IPS-18a (cell line): ENCODE results near the gene NUP210.

Experiments used
- H3K27ac ChIP-seq: one replicate; pipeline ENCODE4 v1.5.1; 2013; ENCODE audit warnings: low read length
- H3K27me3 ChIP-seq: one replicate; pipeline ENCODE4 v1.6.1; 2013; ENCODE audit warnings: mild to moderate bottlenecking, low read length; ENCODE audit not compliant: control insufficient read depth, insufficient read depth
- H3K36me3 ChIP-seq: one replicate; pipeline ENCODE4 v1.6.1; 2013; ENCODE audit warnings: low read depth, low read length; ENCODE audit not compliant: control insufficient read depth
- H3K4me1 ChIP-seq: one replicate; pipeline ENCODE4 v1.6.1; 2013; ENCODE audit warnings: low read depth, low read length; ENCODE audit not compliant: control insufficient read depth
- H3K4me3 ChIP-seq: one replicate; pipeline ENCODE4 v1.5.1; 2013; ENCODE audit warnings: low read length
- H3K9ac ChIP-seq: one replicate; pipeline ENCODE4 v1.6.1; 2013; ENCODE audit warnings: mild to moderate bottlenecking, low read length, moderate library complexity
- H3K9me3 ChIP-seq: one replicate; pipeline ENCODE4 v1.6.1; 2013; ENCODE audit warnings: low read depth, low read length; ENCODE audit not compliant: control insufficient read depth

The NUP210 gene

GRCh38 chr3:13370055-13370454 lies 50.1 kb downstream of the NUP210 start:
- H3K4me3 ChIP-seq: no peak overlapping the region
- peaks cover 8% of the 10 kb centered on the region for H3K4me1 ChIP-seq
- H3K9ac ChIP-seq: no peak overlapping the region
- H3K9me3 ChIP-seq: no peaks in the 10 kb centered on the region
- no peaks in the 10 kb centered on the region for H3K27me3 ChIP-seq
- peaks cover 30% of the 10 kb centered on the region for H3K36me3 ChIP-seq
- H3K27ac ChIP-seq: no peak overlapping the region

- Histone ChIP-seq H3K27ac (no peak overlapping the region), H3K27me3 (no peaks in the 10 kb centered on the region), H3K4me1 (peaks cover 10% of the 10 kb centered on the region), H3K36me3 (peaks cover 30% of the 10 kb centered on the region), H3K9ac (no peak overlapping the region), H3K9me3 (no peaks in the 10 kb centered on the region), H3K4me3 (no peak overlapping the region)
These were observed 51.3 kb downstream of the NUP210 start for GRCh38 chr3:13368834-13369233.

DNA sequence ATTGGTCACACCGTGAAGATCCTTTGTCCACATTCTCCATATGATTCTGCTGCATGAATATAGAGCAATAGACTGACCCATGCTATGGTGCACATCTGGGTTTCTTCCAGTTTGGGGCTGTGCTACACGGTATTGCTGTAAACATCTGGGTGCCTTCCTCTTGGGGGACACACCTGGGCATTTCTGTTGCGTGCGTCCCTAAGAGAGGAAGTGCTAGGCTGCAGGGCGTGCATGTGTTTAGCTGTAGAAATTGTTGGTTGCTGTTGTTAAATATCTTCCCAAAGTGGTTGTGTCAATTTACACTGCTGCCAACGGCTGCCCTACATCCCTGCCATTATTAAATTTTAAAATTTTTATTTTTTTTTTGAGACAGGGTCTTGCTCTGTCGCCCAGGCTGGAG lies 52.4 kb downstream of the NUP210 start:
- peaks cover 10% of the 10 kb centered on the region for H3K4me1 ChIP-seq
- peaks cover 31% of the 10 kb centered on the region for H3K36me3 ChIP-seq
- H3K27me3 ChIP-seq: no peaks in the 10 kb centered on the region
- H3K27ac ChIP-seq: no peak overlapping the region
- no peak overlapping the region for H3K9ac ChIP-seq
- no peak overlapping the region for H3K4me3 ChIP-seq
- H3K9me3 ChIP-seq: no peaks in the 10 kb centered on the region

DNA sequence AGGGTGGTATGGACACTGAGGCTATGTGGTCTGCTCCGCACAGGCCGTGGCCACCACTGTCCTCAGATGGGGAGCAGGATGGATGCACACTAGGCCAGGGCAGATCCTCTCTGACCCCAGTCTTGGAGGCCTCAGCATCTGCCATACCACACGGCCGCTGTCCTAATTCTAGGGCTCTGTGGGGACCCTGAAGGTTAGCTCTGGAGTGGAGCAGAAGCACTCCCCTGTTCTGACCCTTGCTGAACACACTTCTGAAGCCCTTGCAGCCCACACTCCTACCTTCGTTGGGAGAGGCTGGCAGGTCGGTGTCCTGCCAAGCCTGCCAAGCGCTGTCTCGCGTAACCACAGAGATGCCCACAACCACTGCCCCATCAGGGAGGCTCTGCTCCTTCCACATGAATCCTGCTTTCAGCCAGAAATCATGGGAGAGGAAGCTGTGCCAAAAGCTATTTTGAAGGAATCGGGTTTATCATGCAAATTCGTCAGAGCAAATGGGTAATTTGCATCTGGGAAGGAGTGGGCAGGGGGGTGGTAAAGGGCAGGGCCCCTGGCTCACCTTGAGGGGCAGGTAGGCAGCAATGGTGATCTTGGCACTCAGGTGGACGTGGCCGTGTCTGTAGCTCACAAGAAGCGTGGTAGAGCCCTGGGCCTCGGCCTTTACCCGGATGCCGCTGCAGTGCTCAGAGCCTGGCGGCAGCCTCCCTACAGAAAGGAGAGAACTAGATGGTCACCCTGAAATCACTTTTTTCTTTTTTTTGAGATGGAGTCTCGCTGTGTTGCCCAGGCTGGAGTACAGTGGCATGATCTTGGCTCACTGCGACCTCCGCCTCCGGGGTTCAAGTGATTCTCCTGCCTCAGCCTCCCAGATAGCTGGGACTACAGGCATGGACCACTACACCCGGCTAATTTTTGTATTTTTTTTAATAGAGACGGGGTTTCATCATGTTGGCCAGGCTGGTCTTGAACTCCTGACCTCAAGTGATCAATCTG lies 54.4 kb downstream of the NUP210 start:
- no peak overlapping the region for H3K27ac ChIP-seq
- peaks cover 15% of the 10 kb centered on the region for H3K36me3 ChIP-seq
- H3K27me3 ChIP-seq: no peaks in the 10 kb centered on the region
- no peak overlapping the region for H3K9ac ChIP-seq
- no peaks in the 10 kb centered on the region for H3K9me3 ChIP-seq
- H3K4me3 ChIP-seq: no peak overlapping the region
- H3K4me1 ChIP-seq: peaks cover 10% of the 10 kb centered on the region

DNA sequence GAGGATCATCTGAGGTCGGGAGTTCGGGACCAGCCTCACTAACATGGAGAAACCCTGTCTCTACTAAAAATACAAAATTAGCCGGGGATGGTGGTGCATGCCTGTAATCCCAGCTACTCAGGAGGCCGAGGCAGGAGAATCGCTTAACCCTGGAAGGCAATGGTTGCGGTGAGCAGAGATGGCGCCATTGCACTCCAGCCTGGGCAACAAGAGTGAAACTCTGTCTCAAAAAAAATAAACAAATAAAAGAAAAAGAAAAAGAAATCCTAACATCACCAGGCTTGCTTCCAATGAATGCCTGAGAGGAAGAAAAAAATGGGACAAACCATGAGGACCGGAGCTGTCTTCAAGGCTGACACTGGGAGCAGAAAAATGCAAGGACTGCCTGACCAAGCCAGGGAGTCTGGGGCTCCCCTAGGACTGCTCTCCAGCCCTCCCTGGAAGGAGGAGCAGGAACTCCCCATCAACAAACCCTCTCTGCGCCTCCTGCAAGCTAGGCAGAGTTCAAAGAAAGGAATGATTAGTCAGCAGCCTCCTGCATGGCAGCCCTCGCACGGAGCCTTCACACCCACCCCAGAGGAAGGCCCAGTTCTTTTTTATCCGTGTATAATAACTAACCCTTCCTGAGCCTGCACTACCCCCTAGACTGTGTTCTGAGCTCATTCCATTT lies 55.4 kb downstream of the NUP210 start:
- H3K36me3 ChIP-seq: peaks cover 22% of the 10 kb centered on the region
- no peak overlapping the region for H3K27ac ChIP-seq

GRCh38 chr3:13362551-13362950 lies 57.6 kb downstream of the NUP210 start:
- Histone ChIP-seq H3K27me3 (no peaks in the 10 kb centered on the region), H3K36me3 (peaks cover 31% of the 10 kb centered on the region), H3K9me3 (no peaks in the 10 kb centered on the region), H3K4me1 (peaks cover 10% of the 10 kb centered on the region), H3K27ac (no peak overlapping the region), H3K4me3 (no peak overlapping the region), H3K9ac (no peak overlapping the region)

More for the DNA sequence above, 55.4 kb downstream of the NUP210 start:
- H3K9ac ChIP-seq: no peak overlapping the region
- H3K4me3 ChIP-seq: no peak overlapping the region
- H3K27me3 ChIP-seq: no peaks in the 10 kb centered on the region
- H3K4me1 ChIP-seq: peaks cover 10% of the 10 kb centered on the region
- no peaks in the 10 kb centered on the region for H3K9me3 ChIP-seq

DNA sequence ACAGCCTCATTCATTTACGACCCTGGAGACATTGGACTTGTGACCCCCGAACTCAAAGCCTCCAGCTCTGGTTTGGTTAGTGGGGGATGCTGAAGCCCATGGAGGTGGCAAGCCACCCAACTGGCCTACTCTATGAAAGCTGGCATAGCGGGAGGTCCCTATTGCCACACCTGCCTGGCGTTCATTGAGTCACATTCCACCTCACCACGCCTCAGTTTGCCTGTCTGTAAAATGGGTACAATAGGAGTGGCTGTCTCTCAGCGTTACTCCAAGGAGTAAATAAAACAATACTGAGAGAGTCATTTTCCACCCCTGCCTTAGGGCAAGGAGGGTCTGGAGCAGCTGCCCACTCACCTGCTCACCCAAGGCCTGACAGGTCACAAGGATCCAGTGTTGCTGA lies 60.2 kb downstream of the NUP210 start:
- Histone ChIP-seq H3K36me3 (peaks cover 43% of the 10 kb centered on the region), H3K27me3 (no peaks in the 10 kb centered on the region), H3K4me1 (peaks cover 1% of the 10 kb centered on the region), H3K9me3 (no peaks in the 10 kb centered on the region), H3K9ac (no peak overlapping the region), H3K4me3 (no peak overlapping the region), H3K27ac (no peak overlapping the region)

GRCh38 chr3:13358643-13359042 lies 61.5 kb downstream of the NUP210 start:
- Histone ChIP-seq H3K27me3 (no peaks in the 10 kb centered on the region), H3K36me3 (peaks cover 40% of the 10 kb centered on the region), H3K9me3 (no peaks in the 10 kb centered on the region), H3K27ac (no peak overlapping the region), H3K4me3 (no peak overlapping the region), H3K9ac (no peak overlapping the region), H3K4me1 (no peaks in the 10 kb centered on the region)

- no peak overlapping the region for H3K9ac ChIP-seq
- H3K36me3 ChIP-seq: peaks cover 39% of the 10 kb centered on the region
- H3K9me3 ChIP-seq: no peaks in the 10 kb centered on the region
- no peaks in the 10 kb centered on the region for H3K4me1 ChIP-seq
- H3K4me3 ChIP-seq: no peak overlapping the region
- H3K27me3 ChIP-seq: no peaks in the 10 kb centered on the region
- no peak overlapping the region for H3K27ac ChIP-seq
These were observed 62.1 kb downstream of the NUP210 start for GRCh38 chr3:13358051-13358450.

DNA sequence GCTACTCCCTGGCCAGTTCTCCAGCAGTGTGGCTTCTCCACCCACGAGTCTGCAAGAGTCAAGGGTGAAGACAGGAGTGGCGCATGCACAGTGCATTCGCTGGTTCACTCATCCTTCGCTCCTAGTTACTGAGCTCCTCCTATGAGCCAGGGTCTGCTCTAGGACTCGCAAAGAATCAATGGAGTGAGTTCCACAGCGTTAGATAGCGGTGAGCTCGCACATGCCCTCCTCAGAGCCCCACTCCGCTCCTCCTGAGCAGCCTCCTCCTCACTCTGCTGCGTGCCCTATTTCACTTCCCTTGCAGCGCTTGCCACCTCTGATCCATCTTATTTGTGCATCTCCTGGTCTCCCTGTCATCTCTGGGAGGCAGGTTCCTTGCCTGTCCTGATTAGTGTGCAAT lies 63.0 kb downstream of the NUP210 start:
- Histone ChIP-seq H3K36me3 (peaks cover 45% of the 10 kb centered on the region), H3K27ac (no peak overlapping the region)

DNA sequence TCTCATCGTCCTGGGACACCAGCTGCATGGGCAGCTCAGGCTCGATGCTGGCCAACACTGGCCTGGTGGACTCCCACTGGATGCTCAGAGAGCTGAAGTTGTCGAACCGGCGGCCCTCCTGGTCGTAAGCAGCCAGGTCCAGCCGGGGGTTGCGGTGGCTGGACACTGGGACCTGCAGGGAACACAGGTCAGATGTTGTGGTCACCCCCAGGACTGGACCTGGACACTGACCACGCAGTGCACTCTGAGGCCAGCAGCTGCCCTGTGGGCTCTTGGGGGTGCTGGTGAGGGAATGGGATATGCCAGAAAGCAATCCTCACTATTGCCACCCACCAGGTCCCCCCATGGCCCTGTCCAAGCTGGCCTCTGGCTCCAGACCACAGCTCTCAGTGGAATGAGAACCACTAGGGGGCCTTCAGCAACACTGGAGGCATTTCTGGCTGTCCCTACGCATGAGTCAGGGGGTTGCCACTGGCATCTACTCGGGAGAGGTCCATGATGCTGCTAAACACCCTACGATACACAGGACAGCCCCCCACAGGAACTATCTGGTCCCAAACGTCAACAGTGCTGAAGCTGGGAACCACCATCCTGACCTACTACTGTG lies 66.1 kb downstream of the NUP210 start:
- Histone ChIP-seq H3K9ac (no peak overlapping the region), H3K36me3 (peaks cover 40% of the 10 kb centered on the region), H3K9me3 (no peaks in the 10 kb centered on the region), H3K4me1 (peaks cover 11% of the 10 kb centered on the region), H3K27ac (no peak overlapping the region), H3K4me3 (no peak overlapping the region), H3K27me3 (no peaks in the 10 kb centered on the region)

More for the DNA sequence above, 63.0 kb downstream of the NUP210 start:
- no peaks in the 10 kb centered on the region for H3K27me3 ChIP-seq
- no peak overlapping the region for H3K9ac ChIP-seq
- no peaks in the 10 kb centered on the region for H3K4me1 ChIP-seq
- no peak overlapping the region for H3K4me3 ChIP-seq
- H3K9me3 ChIP-seq: no peaks in the 10 kb centered on the region
